ENCODE measurements around the gene TMPRSS6. TPM values are rescaled to one million over a fixed set of nuclear protein-coding genes. Genes with fewer than 3 reads are reported as not detected.

Gene TMPRSS6
- polyA plus RNA-seq, 3 donors, result not detected

DNA sequence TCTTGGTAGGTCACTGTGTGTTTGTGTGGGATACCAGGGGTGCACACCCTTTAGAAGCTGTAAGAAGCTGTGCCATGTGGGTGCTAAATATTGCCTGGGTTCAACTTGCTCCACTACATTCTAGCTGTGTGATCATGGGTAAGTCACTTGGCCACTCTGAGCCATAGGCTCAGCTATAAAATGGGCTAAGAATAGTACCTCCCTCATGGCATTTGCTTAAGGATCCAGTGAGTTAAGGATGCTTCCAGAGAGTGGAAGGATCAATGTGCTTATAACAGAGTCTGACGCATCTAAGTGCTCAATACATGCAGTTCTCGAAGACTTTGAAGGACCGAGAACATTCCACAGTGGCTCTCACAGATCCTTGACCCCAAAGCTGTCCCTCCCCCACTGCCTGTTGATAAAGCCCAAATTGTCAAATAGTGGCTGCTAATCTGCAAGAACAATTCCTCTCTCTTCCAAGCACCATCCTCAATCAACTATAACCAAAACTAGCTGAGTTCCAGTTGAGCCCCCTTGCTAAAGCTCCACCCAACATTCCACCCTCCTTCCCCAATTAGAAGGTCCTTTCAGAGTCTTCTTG is 13.2 kb upstream of the TMPRSS6 start:
- WGBS (ENCODE audit: insufficient coverage), result 94% methylated on average over 3 of the region's 3 CpGs
- H3K4me3 ChIP-seq (replicated peaks in 1 of 3; ENCODE audit: low read depth in 2 of 3, low read length in 3 of 3), result no peak overlapping the region
- no peaks in the 10 kb centered on the region for H3K9me3 Mint-ChIP-seq
- H4K20me1 ChIP-seq (ENCODE audit: insufficient read depth, low read length), result no peaks in the 10 kb centered on the region
- H3K27me3 Mint-ChIP-seq (ENCODE audit: low read depth in 3 of 3), result peaks cover 4 to 9% (median 5%) of the 10 kb centered on the region in 3 donors
- H3K4me1 Mint-ChIP-seq, result peaks cover 4% of the 10 kb centered on the region
- H3K9ac ChIP-seq (ENCODE audit: insufficient read depth, low read length, poor library complexity, severe bottlenecking), result no peak overlapping the region
- H3K36me3 Mint-ChIP-seq, result no peaks in the 10 kb centered on the region
- TF ChIP-seq CTCF (IDR thresholded peaks at IDR 0.05), result peak; percentile 0
- H3K9me3 ChIP-seq (replicated peaks in 1 of 2; ENCODE audit: control insufficient read depth in 1 of 2, insufficient read depth in 1 of 2, low read length in 2 of 2), result no peaks in the 10 kb centered on the region
- no peaks in the 10 kb centered on the region for H3K79me2 ChIP-seq (ENCODE audit: insufficient read depth, low read length)
- H2AFZ ChIP-seq (ENCODE audit: insufficient read depth, low read depth, low read length, poor library complexity, severe bottlenecking), result no peak overlapping the region
- no peak overlapping the region for H3K27ac ChIP-seq (ENCODE audit: low read depth in 1 of 2, low read length in 2 of 2)
- H3K27ac Mint-ChIP-seq, result peak overlapping the region in 2 of 7 donors; percentile 1 to 72
- H3K4me2 ChIP-seq (replicated peaks; ENCODE audit: extremely low read depth, low read length, poor library complexity, severe bottlenecking), result no peak overlapping the region
- H3K36me3 ChIP-seq (replicated peaks in 1 of 2; ENCODE audit: control insufficient read depth in 1 of 2, insufficient read depth in 2 of 2, low read length in 2 of 2), result no peaks in the 10 kb centered on the region
- no peaks in the 10 kb centered on the region for H3K4me1 ChIP-seq (ENCODE audit: control insufficient read depth in 1 of 2, insufficient read depth in 2 of 2, low read length in 2 of 2)
- no peak for DNase-seq
- intact Hi-C loops (cut with micrococcal nuclease), result no loop called here
- no peaks in the 10 kb centered on the region for H3K27me3 ChIP-seq (ENCODE audit: control insufficient read depth in 2 of 2, insufficient read depth in 2 of 2, low read length in 2 of 2)
- H3K4me3 Mint-ChIP-seq, result no peak overlapping the region

- WGBS (ENCODE audit: insufficient coverage), result 73% methylated on average over 3 of the region's 15 CpGs
- Mint-ChIP-seq H3K4me1 (peaks cover 4% of the 10 kb centered on the region), H3K27me3 (ENCODE audit: low read depth in 3 of 3) (peaks cover 4 to 7% (median 5%) of the 10 kb centered on the region in 3 donors), H3K36me3 (no peaks in the 10 kb centered on the region), H3K4me3 (no peak overlapping the region), H3K9me3 (no peaks in the 10 kb centered on the region), H3K27ac (peak overlapping the region in 2 of 7 donors; percentile 77 to 82)
- no peaks in the 10 kb centered on the region for H4K20me1 ChIP-seq (ENCODE audit: insufficient read depth, low read length)
- no peak overlapping the region for H3K27ac ChIP-seq (ENCODE audit: low read depth in 1 of 2, low read length in 2 of 2)
- peak; percentile 8 for TF ChIP-seq CTCF (IDR thresholded peaks at IDR 0.05)
- no peaks in the 10 kb centered on the region for H3K79me2 ChIP-seq (ENCODE audit: insufficient read depth, low read length)
- intact Hi-C loops (cut with micrococcal nuclease), result no loop called here
- no peak overlapping the region for H3K9ac ChIP-seq (ENCODE audit: insufficient read depth, low read length, poor library complexity, severe bottlenecking)
- H3K4me1 ChIP-seq (ENCODE audit: control insufficient read depth in 1 of 2, insufficient read depth in 2 of 2, low read length in 2 of 2), result no peaks in the 10 kb centered on the region
- H3K4me3 ChIP-seq (replicated peaks in 1 of 3; ENCODE audit: low read depth in 2 of 3, low read length in 3 of 3), result no peak overlapping the region
- H3K4me2 ChIP-seq (replicated peaks; ENCODE audit: extremely low read depth, low read length, poor library complexity, severe bottlenecking), result no peak overlapping the region
- no peaks in the 10 kb centered on the region for H3K27me3 ChIP-seq (ENCODE audit: control insufficient read depth in 2 of 2, insufficient read depth in 2 of 2, low read length in 2 of 2)
- H2AFZ ChIP-seq (ENCODE audit: insufficient read depth, low read depth, low read length, poor library complexity, severe bottlenecking), result no peak overlapping the region
- no peaks in the 10 kb centered on the region for H3K36me3 ChIP-seq (replicated peaks in 1 of 2; ENCODE audit: control insufficient read depth in 1 of 2, insufficient read depth in 2 of 2, low read length in 2 of 2)
- no peaks in the 10 kb centered on the region for H3K9me3 ChIP-seq (replicated peaks in 1 of 2; ENCODE audit: control insufficient read depth in 1 of 2, insufficient read depth in 1 of 2, low read length in 2 of 2)
- peak in 1 of 3 donors; percentile 30 for DNase-seq
Observed at GRCh38 chr22:37121887-37122591, 12.5 kb upstream of the TMPRSS6 start.

Measured in CD14-positive monocyte (primary cell).